Measurements from ENCODE around the gene VSX1.

GRCh38 chr20:25040438-25040831, 41.5 kb downstream of the VSX1 start:
- TF ChIP-seq POLR2AphosphoS5 (IDR thresholded peaks at IDR 0.05; ENCODE audit: low read depth, low read length) (no peak), POLR2A (IDR thresholded peaks at IDR 0.05; ENCODE audit: low read depth, low read length) (no peak)

Measured in GM12892 (cell line).